K562 (cell line): ENCODE data around the gene CSNK1G3.
"Not testable (repeated sequence)": the region's sequence is repeated elsewhere in the genome, so short reads cannot be mapped to it uniquely, and the experiment has no call there.

Experiments used
- FOSL1 ChIP-seq: fragments of 200-800 bp; sonication (Bioruptor generic); conservative IDR thresholded peaks from 2 replicates; pipeline ENCODE4 v1.6.1; 2016; ENCODE audit warnings: missing genetic modification characterization, missing compliant biosample characterization
- HNRNPL ChIP-seq: fragments of 200-400 bp; formaldehyde crosslinking; IDR thresholded peaks from 2 replicates; pipeline ENCODE4 v1.6.1; 2017; ENCODE audit warnings: low read depth, mild to moderate bottlenecking, low read length
- ZNF740 ChIP-seq, 3 experiments: fragments of 200-800 bp in 1 of 3; sonication (Bioruptor generic) in 1 of 3; sonication (generic) in 1 of 3; formaldehyde crosslinking in 1 of 3; IDR thresholded peaks; 2 replicates each; pipeline versions ENCODE4 v1.6.1 to v1.8.0; 2016 to 2022; ENCODE audit warnings: mild to moderate bottlenecking in 2 of 3, missing compliant biosample characterization in 2 of 3, missing genetic modification characterization in 2 of 3, missing genetic modification reagents in 1 of 3
- TF ChIP-seq, protein P1 (sequence below): fragments of 250-450 bp; sonication (Bioruptor Pico); IDR thresholded peaks from 2 replicates; pipeline ENCODE4 v1.8.0; 2022; ENCODE audit warnings: inconsistent platforms

DNA sequence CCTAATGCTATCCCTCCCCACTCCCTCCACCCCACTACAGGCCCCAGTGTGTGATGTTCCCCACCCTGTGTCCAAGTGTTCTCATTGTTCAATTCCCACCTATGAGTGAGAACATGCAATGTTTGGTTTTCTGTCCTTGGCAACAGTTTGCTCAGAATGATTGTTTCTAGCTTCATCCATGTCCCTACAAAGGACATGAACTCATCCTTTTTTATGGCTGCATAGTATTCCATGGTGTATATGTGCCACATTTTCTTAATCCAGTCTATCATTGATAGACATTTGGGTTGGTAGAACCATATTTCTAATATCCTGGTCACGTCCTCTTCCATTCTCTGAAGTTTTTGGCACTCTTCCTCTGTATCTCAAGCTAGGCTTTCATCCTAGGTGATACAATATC lies 45.1 kb upstream of the CSNK1G3 start:
- not testable (repeated sequence) for TF ChIP-seq ZNF740 (CRISPR knock-in tag; IDR thresholded peaks at IDR 0.05); ZNF740 (tag; IDR thresholded peaks at IDR 0.05); HNRNPL; FOSL1 (tag)
- TF ChIP-seq, protein P1, sequence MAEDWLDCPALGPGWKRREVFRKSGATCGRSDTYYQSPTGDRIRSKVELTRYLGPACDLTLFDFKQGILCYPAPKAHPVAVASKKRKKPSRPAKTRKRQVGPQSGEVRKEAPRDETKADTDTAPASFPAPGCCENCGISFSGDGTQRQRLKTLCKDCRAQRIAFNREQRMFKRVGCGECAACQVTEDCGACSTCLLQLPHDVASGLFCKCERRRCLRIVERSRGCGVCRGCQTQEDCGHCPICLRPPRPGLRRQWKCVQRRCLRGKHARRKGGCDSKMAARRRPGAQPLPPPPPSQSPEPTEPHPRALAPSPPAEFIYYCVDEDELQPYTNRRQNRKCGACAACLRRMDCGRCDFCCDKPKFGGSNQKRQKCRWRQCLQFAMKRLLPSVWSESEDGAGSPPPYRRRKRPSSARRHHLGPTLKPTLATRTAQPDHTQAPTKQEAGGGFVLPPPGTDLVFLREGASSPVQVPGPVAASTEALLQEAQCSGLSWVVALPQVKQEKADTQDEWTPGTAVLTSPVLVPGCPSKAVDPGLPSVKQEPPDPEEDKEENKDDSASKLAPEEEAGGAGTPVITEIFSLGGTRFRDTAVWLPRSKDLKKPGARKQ (CRISPR knock-in tag), result not testable (repeated sequence)
